Astrocyte (in vitro differentiated cells and primary cell): ENCODE measurements around the gene ANKRD2.

ENCODE experiments used
- EZH2 ChIP-seq: IDR thresholded peaks from 2 replicates; pipeline ENCODE4 v1.6.1; 2012; ENCODE audit warnings: mild to moderate bottlenecking, low read length, inconsistent platforms; ENCODE audit not compliant: insufficient read depth
- TF ChIP-seq, protein P1 (sequence below): IDR thresholded peaks from 2 replicates; pipeline ENCODE4 v1.5.1; 2011; ENCODE audit warnings: low read depth, mild to moderate bottlenecking, inconsistent platforms, low read length, moderate library complexity; ENCODE audit not compliant: insufficient read depth

DNA sequence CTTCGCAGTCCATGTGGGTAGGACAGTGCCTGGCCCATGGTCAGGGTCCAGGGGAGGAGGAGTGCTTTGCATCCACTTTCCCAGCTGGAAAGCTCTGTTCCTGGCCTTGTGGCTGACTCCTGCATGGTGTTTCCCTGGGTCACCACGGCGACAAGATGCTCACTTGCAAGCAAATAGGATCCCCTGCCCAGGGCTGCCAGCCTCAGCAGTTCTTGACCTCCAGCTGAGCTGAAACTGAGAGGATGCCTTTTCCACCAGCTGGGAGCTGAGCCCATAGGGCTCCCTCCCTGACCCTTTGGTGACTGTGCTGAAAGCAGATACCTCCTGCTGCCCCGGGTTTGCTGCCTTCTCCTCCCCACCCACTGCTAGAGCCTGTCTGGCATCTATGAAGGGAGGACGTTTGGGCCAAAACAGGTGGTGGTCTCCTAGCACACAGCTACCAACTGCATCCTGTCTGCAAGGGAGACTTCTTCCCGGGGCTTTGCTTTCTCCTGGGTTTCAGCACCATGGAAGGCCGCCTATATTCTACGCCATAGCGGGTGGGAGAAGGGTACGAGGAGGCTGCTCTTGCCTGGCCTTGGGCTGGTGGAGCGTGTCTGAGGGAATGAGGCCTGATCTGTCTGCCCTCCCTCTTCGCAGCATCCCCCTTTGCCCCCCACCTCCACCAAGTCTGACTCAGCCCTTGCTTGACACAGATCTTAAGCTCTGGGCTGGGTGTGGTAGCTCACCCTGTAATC, 39.5 kb upstream of the ANKRD2 start:
- TF ChIP-seq, protein P1, sequence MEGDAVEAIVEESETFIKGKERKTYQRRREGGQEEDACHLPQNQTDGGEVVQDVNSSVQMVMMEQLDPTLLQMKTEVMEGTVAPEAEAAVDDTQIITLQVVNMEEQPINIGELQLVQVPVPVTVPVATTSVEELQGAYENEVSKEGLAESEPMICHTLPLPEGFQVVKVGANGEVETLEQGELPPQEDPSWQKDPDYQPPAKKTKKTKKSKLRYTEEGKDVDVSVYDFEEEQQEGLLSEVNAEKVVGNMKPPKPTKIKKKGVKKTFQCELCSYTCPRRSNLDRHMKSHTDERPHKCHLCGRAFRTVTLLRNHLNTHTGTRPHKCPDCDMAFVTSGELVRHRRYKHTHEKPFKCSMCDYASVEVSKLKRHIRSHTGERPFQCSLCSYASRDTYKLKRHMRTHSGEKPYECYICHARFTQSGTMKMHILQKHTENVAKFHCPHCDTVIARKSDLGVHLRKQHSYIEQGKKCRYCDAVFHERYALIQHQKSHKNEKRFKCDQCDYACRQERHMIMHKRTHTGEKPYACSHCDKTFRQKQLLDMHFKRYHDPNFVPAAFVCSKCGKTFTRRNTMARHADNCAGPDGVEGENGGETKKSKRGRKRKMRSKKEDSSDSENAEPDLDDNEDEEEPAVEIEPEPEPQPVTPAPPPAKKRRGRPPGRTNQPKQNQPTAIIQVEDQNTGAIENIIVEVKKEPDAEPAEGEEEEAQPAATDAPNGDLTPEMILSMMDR, result no peak
- TF ChIP-seq EZH2, result no peak
